ENCODE data around the gene EFL1.

The EFL1 gene

DNA sequence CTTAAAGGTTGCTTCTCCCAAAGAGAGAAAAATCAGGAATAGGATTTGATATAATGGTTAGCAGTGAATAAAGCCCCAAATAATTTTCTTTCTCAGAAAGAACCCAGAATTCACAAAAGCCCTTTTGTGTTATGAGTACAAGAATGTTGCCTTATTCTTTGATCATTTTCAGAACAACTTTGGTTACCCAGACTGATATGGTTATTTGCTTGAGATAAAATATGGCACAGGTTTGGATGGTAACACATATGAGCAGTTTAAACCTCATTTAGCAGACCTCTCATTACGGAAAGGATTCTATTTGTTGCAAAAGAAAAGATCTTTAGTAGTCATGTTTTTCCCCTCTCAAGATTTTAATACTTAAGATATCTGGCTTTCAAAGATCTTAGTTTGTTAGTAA is 111.9 kb downstream of the EFL1 start:
- DNase-seq (ENCODE audit: low spot score), result no peak

DNA sequence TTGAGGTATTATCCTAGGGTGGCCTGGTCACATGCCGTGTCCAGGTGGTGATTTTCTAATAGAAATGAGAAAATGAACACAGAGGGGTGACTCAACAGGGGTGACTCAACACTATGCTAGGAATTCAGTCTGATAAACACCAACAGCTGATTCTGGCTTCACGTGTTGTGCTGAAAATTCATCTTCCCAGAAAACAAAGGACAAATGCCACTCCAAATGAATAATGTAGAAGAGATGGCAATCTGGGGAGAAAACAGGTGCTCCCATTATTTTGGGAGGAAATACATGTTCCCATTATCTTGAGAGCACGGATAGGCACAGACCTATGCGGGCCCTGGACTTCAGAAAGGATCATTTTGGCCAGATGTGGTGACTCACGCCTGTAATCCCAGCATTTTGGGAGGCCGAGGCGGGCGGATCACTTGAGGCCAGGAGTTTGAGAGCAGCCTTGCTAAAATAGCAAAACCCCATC is 115.5 kb downstream of the EFL1 start:
- DNase-seq (ENCODE audit: low spot score), result no peak

DNA sequence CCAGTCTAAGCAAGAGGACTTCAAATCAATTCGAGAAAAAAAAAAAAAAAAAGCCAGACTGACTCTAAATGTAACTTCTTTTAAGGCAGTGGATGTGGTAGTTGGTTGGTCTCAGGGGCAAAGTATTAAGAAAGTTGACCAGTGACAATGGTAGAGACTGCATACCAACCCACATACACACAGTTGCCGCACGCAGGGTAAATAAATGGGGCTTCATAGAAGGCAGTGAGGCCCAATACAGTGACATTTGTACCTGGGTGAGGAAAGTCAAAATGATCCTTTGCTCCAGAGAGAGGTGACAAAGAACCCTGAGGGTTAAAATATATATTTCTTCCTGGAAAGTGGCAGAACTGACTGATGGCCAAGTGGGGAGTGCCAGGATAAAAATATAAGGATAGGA is 116.0 kb downstream of the EFL1 start:
- no peak for DNase-seq (ENCODE audit: low spot score)

DNA sequence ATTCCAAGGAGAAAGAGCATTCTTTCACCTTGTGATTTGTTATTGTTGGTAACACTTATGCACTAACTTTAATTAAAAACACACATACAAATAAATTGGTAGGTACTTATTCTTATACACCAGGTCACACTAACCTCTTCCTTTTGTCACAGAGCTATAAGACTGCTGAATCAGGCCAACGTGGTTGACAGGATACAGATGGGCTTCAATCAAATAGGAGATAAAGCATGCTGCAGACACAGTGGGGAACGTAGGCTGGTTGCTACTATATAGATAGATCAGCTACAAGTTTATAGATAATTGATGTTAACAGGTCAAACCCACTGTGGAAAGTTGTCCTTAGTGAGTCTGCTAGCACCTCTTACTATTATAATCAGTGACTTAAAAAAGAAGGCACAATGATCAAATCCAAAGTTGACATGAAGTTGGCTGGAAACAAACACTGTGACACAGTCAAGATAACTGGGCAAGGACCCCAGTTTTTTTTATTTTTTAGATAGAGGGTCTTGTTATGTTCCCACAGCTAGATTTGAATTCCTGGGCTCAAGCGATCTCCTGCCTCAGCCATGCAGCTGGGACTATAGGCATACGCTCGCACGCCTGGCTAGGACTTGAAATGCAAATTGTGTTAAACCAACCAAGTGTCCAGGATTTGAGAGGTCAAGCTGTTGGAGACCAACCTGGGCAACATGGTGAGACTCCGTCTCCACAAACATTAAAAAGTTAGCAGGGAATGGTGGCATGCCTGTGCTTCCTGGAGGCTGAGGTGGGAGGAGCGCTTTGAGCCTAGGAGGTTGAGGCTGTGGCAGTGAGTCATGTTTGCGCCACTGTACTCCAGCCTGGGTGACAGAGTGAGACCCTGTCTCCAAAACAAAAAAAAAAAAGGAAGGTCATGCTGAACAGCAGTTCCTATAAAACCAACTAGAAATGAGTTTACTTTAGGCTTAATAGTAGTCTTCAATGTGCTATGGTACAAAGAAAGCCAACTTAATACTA is 118.8 kb downstream of the EFL1 start:
- no peak for DNase-seq (ENCODE audit: low spot score)

DNA sequence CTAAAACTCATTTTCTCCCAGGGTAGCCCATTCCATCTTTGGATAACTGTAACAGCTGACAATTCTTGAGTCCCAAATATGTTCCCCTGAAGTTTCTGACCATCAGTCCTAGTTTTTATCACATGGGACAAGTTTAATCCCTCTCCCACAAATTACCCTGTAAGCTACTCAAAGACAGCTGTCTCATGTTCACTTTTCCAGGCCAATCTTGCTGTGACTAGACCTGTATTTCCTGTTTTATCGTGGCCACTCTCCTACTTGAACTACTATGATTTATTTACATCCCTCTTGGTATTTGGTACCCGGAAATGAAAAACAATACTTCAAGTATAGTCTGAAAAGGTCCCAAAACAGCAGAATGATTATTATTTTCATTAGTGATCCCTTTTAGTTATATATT is 121.6 kb downstream of the EFL1 start:
- no peak for DNase-seq (ENCODE audit: low spot score)

DNA sequence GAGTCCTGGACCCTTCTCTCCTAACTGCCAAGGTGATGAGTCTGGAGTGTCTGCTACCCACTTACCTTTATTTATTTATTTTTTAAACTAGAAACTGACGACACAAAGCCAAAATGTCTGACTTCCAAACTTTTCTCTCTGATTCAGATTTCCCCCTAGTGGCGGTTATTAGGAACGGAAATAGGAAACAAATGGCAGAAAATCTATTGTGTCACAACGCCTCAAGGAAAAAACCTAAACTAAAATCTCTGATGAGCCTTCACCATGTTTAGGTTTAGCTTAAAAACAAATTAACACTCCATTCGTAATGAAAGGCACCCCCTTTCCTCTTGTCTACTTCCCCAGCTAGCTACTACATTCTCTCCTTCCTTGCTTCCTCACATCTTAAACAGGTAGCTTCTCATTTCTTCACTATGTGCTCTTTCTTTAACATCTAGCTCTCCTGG is 122.7 kb downstream of the EFL1 start:
- DNase-seq (ENCODE audit: low spot score), result no peak

DNA sequence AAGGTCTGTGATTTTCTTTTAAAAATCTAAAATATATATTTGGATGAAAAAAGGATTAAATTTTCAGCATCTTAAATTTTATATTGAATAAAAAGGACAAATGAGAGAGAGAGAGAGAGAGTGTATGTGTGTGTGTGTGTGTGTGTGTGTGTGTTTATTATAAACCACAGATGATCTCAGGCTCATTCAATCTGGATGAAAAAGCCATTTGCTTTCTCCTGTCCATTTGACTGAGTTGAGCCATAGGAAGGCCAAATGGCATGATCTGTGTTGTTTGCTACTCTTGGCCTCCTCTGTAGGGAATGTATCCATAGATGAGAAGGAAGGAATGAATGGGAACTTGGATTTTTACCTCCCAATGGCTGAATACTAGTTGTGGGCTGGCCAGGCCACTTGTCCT is 124.2 kb downstream of the EFL1 start:
- DNase-seq (ENCODE audit: low spot score), result no peak

DNA sequence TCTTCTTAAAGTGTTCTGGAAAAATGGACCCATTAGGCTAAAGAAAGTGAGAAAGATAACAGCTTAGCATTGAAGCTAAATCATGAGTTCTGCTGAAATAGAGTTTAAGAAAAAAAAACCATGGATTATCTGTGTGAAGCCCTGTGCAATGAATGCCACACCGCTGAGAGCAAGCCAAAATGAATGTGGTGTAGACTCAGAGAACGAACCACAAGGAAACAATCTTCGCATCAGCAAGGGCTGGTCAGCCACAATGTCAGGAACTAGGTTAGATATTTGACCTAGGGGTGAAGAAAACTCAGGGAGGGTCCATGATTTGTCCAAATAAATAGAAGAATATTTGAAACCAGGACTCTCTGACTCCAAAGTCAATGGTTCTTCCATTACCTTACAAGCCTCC is 125.3 kb downstream of the EFL1 start:
- no peak for DNase-seq (ENCODE audit: low spot score)

DNA sequence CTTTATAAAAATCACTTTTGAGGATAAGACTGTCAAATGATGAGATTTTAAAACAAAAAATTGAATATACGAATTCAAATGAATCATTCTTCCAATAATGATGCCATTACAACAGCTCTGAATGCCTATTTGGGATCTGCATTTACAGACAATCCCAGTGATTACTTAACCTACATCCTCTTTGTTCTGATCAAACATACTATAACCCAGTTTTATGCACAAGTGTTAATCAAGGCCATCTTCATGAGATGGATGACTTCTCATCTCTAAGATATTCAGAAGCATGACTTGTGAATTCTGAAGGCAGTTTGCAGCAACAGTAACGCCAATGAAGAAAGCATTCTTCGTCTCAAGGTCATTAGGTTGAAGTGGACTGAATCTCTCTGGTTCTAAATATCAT is 126.4 kb downstream of the EFL1 start:
- DNase-seq (ENCODE audit: low spot score), result no peak

DNA sequence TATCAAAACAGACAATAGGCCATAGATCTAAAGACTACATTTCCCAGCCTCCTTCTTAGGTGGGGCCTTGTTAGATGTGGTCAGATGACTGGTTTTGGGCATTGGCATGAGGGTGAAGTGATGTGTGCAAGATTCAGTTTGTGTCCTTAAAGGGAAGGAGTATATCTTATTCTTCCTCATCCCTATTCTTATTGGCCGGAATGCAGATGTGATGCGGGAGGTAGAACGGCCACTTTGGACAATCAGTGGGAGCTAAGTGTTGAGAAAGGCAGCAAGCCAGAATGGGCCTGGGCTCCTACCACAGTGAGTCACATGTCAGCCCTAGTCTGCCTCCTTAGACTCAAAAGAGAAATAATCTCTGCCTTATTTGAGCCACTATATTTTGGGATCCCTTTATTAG is 126.9 kb downstream of the EFL1 start:
- no peak for DNase-seq (ENCODE audit: low spot score)

DNA sequence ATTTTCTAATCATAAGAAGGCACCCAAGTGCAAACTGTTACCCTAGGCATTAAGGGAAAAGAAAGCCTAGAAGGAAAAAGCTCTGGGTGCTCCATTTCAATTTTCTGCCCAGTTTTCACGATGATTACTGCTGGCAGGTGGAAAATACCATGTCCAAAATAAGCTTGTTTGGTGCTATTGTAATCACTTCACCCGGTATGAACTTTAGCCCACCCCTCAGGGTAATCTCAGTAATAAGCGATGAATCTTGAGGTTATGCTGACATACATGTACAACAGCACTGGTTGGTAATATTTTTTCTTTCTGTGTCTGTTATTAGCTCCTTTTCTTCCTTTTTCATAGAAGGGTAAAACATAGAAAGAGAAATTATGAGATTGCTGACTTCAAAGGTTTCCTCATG is 128.1 kb downstream of the EFL1 start:
- DNase-seq (ENCODE audit: low spot score), result no peak

DNA sequence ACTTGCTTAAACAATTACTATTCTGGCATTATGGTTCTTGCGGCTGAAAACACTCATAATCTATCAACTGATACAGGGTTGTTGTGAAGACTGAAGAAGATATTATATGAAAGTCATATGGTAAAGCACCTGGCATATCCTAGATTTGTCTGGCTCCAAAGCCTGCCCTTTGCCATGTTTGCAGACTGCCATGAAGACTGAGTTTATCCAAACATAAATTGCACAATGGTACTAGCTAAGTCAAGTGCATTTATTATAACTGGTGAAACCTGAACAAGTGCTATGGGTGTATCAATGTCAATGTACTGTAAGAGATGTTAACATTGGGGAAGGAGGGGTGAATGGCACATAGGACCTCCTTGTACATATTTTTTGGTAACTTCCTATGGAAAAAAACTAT is 129.3 kb downstream of the EFL1 start:
- DNase-seq (ENCODE audit: low spot score), result no peak

DNA sequence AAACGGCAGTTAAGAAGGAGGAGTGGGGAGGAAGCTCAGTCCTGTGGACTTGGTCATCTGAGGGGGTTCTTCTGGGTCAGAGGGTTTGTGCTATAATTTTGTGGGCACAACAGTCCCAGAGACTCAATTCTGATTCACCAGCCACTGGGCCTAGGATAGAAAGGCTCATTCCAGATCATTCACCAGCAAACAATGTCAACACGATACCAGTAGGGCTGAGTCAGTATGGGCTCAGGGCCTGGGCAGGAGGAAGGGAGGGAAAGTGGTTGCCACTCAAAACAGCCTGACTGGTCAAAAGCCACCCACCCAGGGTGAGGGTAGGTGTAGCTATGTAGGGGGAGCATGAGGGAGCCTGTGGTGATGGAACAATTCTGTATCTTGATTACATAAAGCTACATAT is 129.8 kb downstream of the EFL1 start:
- no peak for DNase-seq (ENCODE audit: low spot score)

DNA sequence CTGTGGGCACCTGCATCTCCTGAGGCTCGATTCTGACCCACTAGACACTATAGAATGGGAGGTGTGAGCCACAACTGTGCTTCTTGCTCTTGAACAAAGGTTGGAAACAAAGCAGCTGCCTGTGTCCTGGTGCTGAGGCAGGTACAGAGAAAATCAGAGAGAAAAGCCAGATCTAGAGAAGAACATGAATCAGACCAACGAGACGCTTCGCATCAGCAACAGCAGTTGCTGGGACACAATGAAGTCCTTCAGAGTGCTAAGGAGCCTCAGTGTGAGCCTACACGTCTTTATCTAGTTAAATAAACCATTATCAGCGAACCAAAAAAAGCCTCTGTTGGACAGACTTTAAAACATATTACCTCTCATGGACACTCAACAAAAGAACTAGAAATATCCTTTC is 130.4 kb downstream of the EFL1 start:
- no peak for DNase-seq (ENCODE audit: low spot score)

DNA sequence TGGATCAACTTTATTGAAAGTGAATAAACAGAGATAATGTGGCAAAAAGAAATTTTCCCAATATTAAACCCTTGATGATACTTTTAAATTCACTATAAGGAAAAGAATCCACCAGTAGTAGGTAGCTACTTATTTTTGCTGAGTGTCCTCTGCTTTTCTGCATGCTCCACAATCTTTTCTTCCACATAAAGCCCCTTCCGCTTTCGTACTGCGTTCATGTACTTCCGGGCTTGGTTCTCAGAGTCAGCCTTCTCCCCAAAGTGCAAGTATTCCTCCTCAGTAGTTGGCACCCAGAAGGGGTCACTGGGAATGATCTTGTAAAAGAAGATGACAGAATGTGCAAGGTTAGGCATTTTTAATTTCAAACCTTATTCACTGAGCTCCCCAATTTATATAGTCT is 132.3 kb downstream of the EFL1 start:
- no peak for DNase-seq (ENCODE audit: low spot score)

DNA sequence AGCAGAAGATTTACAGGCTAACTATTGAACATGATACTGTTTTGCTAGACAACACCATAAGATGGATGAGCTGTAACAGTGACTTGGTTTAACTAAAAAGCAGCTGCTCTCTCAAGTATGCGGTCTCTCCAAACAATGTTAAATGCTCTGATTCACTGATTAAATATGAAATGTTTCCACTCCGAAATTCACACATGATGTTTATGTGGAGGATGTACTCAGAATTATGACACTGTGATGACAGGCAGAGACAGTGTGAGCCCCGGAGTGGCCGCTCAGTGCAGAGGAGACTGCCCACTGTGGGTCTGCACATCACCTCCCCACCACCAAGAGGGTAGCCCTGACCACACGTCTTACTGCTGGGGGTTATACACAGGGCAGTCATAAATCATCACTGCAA is 132.8 kb downstream of the EFL1 start:
- no peak for DNase-seq (ENCODE audit: low spot score)

DNA sequence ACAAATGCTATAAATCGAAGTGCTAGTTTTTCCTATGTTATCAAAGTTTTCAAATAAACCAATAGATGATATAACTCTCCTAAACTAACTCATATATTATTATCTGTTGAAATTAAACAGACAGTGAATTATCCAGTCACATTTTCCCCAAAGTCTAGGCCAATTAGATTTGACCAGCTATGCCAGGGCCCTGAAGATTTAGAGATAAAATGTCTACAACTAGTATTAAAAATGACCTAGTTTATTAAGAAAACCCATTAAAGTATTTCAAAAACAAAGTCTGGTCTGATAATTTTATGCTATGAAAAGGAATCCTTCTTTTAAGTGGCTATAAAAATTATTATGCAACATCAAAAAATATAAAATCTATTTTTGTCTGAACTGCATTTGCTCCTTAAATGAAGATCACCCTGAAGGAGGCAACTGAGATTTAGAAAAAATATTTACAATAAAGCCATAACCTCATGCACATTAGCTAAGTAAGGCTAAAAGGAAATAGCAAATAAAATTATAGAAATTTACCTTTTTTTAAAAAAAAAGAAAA is 133.3 kb downstream of the EFL1 start:
- no peak for DNase-seq (ENCODE audit: low spot score)

DNA sequence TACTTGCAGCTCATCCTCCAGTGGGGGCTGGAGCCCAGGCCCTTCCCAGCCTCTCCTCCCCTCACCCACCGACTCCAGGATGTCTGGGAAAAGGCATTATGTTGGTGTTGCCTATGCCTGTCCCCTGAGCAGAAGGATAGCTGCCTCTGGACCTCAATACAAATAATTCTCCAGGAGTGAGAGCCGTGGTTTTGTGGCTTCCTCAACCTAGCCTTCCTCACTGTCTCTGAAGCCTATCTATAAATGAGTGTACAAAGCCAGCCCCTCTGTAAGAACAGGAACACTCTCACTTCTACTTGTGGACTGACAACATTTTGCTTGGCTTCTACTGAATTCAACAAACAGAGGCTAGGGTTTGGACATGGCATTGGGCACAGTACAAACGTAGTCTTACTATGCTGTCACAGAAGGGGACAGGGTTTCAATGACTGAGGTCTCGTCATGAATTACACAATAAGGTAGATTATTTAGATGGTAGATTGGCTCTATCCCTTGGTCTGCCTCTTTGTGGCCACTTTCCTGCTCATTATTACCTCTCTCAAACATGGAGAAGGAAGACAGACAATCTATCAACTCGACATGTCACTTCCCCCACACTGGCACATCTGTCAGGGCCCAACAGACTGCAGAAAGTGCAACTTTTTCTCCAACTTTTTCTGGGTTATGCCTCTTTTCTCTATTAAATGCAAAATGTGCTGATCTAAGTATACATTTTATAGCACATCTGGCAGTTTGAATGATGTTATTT is 134.0 kb downstream of the EFL1 start:
- DNase-seq (ENCODE audit: low spot score), result no peak

DNA sequence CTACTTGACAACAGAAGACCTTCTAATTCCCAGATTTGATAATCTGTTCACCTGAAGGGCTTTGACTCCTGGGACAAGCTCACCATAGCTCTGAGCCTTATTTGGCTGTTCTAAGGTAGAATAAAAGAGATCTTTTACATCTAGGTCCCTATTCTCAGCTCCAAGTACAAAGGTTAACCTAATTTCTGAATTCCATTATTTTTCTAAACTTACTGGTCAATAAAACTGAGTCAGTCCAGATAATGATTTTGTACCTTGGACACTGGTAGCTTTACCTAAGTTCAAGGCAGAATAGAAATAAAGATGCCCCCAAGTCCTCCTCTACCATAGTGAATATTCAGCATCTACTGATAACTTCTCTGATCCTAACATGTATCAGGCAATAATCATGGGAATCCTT is 135.0 kb downstream of the EFL1 start:
- no peak for DNase-seq (ENCODE audit: low spot score)

DNA sequence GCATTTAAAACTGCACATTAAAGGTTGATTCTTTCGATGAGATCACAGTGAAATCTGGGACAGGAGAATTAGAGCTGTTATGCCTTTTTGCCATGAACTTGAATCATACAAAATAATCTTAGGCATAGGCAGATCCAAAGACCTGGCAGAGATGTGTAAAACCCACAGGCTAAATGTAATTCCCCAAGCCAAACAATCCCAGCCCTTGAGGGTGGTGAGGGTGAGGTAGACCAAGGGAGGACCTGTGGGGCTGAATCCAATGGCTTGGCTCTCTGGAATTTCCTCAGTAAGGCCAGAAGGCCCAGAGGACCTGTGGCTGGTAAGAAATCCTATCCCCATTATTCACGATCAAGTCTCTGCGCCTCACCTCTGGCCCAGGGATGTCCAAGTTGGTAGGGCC is 136.2 kb downstream of the EFL1 start:
- DNase-seq (ENCODE audit: low spot score), result no peak

DNA sequence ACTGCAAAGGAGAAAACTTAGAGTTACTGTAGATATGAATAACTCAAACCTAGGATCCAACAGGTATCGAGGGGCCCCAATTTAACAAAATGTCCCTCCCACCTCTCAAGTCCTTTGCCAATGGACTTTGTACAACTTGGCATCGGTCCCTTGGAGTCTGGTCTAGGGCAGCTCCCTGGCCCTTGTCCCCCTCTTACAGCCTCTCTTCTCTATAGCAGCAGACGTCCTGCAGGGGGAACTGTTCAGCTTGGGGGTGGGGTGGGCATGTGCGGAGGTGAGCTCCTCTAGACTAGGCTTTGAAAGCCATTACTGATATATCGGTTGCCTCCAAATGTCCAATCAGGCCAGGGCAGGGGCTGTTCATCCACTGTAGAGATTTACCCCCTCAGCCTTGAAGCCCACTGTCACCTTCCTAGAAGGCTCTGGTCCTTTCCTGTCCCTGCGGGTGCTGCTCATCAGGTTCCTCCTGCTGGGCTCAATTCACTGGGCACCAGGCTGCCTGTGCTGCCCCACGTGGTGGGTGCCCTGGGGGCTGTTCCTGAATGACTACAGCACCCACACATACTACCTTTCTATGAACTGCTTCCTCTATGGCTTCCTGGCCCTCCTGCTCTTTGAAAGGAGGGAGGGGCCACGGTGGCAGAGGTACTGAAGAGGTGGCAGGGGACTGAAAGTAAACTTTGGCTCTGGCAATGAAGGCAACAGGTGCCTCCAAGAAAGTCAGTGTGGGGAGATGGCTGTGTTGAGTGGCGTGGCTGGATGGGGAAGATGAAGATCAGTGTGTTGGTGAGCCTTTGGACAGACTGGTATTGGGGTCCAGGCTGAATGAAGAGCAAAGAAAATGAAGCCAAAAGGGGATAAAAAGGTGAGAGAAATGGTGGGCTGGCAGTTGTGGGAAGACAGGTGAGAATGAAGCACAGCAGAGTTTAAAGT is 137.9 kb downstream of the EFL1 start:
- DNase-seq (ENCODE audit: low spot score), result no peak

All from HuH-7.5 (cell line).